K562 (cell line): ENCODE measurements around the gene GINS3. TPM values are rescaled to one million over a fixed set of nuclear protein-coding genes. Genes with fewer than 3 reads are reported as not detected.
A peak's percentile ranks its signal among the peaks of the same experiment; 100 is the strongest.

Experiments
- ARID4B ChIP-seq: sonication (generic); formaldehyde crosslinking; IDR thresholded peaks from 2 replicates; pipeline ENCODE4 v1.8.0; 2022; ENCODE audit warnings: mild to moderate bottlenecking, missing genetic modification reagents
- CREB5 ChIP-seq: fragments of 250-450 bp; sonication (Bioruptor Pico); IDR thresholded peaks from 2 replicates; pipeline ENCODE4 v1.5.0; 2020; ENCODE audit warnings: mild to moderate bottlenecking
- E2F8 ChIP-seq: fragments of 450-650 bp; IDR thresholded peaks from 2 replicates; pipeline ENCODE4 v1.7.1; 2018; ENCODE audit warnings: mild to moderate bottlenecking, low read depth; ENCODE audit not compliant: partially characterized antibody
- NELFE ChIP-seq: IDR thresholded peaks from 2 replicates; pipeline ENCODE4 v1.6.1; 2011; ENCODE audit warnings: mild to moderate bottlenecking; ENCODE audit not compliant: insufficient read depth, insufficient read length
- NUFIP1 ChIP-seq: fragments of 450-650 bp; IDR thresholded peaks from 2 replicates; pipeline ENCODE4 v1.6.1; 2018; ENCODE audit not compliant: partially characterized antibody
- POLR2AphosphoS5 ChIP-seq: IDR thresholded peaks from 2 replicates; pipeline ENCODE4 v1.6.1; 2011; ENCODE audit warnings: mild to moderate bottlenecking, low read depth, low read length, moderate library complexity; ENCODE audit not compliant: control insufficient read depth, insufficient read depth
- SAP30 ChIP-seq: fragments of 200-600 bp; sonication (generic); IDR thresholded peaks from 2 replicates; pipeline ENCODE4 v1.6.1; 2012; ENCODE audit warnings: borderline replicate concordance, low read depth, mild to moderate bottlenecking, moderate library complexity, low read length, control low read depth, inconsistent platforms; ENCODE audit not compliant: insufficient read depth, poor library complexity, severe bottlenecking
- TCF15 ChIP-seq: fragments of 250-450 bp; sonication (Bioruptor Pico); IDR thresholded peaks from 2 replicates; pipeline ENCODE4 v1.8.0; 2022; ENCODE audit warnings: moderate library complexity, mild to moderate bottlenecking, inconsistent platforms
- ZBED1 ChIP-seq: IDR thresholded peaks from 2 replicates; pipeline ENCODE4 v1.6.1; 2014
- polyA plus RNA-seq, 8 experiments: library from polyadenylated mRNA; depleted of rRNA in 4 of 8; stranded (reverse) in 5 of 8; unstranded in 3 of 8; fragments of >200 nt; fragmentation: Nextera tagmentation in 2 of 8; fragmentation: Illumina TruSeq in 1 of 8; extraction: Ambion mirVana in 2 of 8; extraction: Trizol in 1 of 8; gene quantifications; 2 replicates each; pipeline versions ENCODE4 v1.2.1 to v1.2.3, GENCODE V29; 2011 to 2014; ENCODE audit warnings: inconsistent platforms in 1 of 8, missing spikeins in 1 of 8
- total RNA-seq, 7 experiments: library from RNA; depleted of rRNA in 6 of 7; stranded (reverse); fragments of >200 nt in 6 of 7; fragmentation: Illumina TruSeq in 2 of 7; extraction: Trizol in 2 of 7; gene quantifications; 2 replicates each; pipeline versions ENCODE4 v1.2.1 to v1.2.3, GENCODE V29; 2011 to 2021; ENCODE audit warnings: low replicate concordance in 1 of 7
- TF ChIP-seq, protein P1 (sequence below), 2 experiments: fragments of 450-650 bp in 1 of 2; IDR thresholded peaks; 2 replicates each; pipeline ENCODE4 v1.6.1; 2011 to 2017; ENCODE audit warnings: low read depth in 2 of 2, antibody characterized with exemption in 1 of 2, borderline replicate concordance in 1 of 2, low read length in 1 of 2, mild to moderate bottlenecking in 1 of 2, mixed read lengths in 1 of 2; ENCODE audit not compliant: control insufficient read depth in 1 of 2

Gene GINS3
- total and polyA plus RNA-seq, 9 of the 15 experiments (the other 6 are each of a cell fraction or from before 2014, with no cell fraction given): 17.8 to 31.9 (median 25.4) TPM

GRCh38 chr16:58392215-58393137 is at the start of gene GINS3 (continued):
- TF ChIP-seq, protein P1, sequence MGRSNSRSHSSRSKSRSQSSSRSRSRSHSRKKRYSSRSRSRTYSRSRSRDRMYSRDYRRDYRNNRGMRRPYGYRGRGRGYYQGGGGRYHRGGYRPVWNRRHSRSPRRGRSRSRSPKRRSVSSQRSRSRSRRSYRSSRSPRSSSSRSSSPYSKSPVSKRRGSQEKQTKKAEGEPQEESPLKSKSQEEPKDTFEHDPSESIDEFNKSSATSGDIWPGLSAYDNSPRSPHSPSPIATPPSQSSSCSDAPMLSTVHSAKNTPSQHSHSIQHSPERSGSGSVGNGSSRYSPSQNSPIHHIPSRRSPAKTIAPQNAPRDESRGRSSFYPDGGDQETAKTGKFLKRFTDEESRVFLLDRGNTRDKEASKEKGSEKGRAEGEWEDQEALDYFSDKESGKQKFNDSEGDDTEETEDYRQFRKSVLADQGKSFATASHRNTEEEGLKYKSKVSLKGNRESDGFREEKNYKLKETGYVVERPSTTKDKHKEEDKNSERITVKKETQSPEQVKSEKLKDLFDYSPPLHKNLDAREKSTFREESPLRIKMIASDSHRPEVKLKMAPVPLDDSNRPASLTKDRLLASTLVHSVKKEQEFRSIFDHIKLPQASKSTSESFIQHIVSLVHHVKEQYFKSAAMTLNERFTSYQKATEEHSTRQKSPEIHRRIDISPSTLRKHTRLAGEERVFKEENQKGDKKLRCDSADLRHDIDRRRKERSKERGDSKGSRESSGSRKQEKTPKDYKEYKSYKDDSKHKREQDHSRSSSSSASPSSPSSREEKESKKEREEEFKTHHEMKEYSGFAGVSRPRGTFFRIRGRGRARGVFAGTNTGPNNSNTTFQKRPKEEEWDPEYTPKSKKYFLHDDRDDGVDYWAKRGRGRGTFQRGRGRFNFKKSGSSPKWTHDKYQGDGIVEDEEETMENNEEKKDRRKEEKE (IDR thresholded peaks at IDR 0.05; ENCODE audit: borderline replicate concordance in 1 of 2, control insufficient read depth in 1 of 2, low read depth in 2 of 2, low read length in 1 of 2): 0 out of 4 replicates have a peak, but pooled peaks of 1 of the 2 experiments have one; percentile 56
- TF ChIP-seq ZBED1 (no peak), NELFE (no peak), CREB5 (CRISPR knock-in tag) (no peak), POLR2AphosphoS5 (peak; percentile 82), SAP30 (peak; percentile 86), NUFIP1 (no peak), E2F8 (peak; percentile 99), ARID4B (CRISPR knock-in tag) (peak; percentile 82; the same call in 1 of the 2 replicates), TCF15 (CRISPR knock-in tag) (no peak)
